ENCODE measurements around the gene ELMO1.

- TF ChIP-seq, protein P1, sequence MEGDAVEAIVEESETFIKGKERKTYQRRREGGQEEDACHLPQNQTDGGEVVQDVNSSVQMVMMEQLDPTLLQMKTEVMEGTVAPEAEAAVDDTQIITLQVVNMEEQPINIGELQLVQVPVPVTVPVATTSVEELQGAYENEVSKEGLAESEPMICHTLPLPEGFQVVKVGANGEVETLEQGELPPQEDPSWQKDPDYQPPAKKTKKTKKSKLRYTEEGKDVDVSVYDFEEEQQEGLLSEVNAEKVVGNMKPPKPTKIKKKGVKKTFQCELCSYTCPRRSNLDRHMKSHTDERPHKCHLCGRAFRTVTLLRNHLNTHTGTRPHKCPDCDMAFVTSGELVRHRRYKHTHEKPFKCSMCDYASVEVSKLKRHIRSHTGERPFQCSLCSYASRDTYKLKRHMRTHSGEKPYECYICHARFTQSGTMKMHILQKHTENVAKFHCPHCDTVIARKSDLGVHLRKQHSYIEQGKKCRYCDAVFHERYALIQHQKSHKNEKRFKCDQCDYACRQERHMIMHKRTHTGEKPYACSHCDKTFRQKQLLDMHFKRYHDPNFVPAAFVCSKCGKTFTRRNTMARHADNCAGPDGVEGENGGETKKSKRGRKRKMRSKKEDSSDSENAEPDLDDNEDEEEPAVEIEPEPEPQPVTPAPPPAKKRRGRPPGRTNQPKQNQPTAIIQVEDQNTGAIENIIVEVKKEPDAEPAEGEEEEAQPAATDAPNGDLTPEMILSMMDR (IDR thresholded peaks at IDR 0.05) = no peak
- TF ChIP-seq POLR2AphosphoS5 (IDR thresholded peaks at IDR 0.05) (no peak), EP300 (IDR thresholded peaks at IDR 0.05) (no peak), POLR2A (IDR thresholded peaks at IDR 0.05; ENCODE audit: low read depth) (no peak)
Measured at GRCh38 chr7:37141742-37142141, 306.9 kb downstream of the ELMO1 start.
